NCI-H2107 treated with DMSO at 0.1 percent for 48 hours (cell line): ENCODE data around the gene VTI1A.

Experiments
- DNase-seq: peaks from one replicate; lab custom pipeline; 2025; ENCODE audit not compliant: unreplicated experiment; lab: John Stamatoyannopoulos, UW

Gene VTI1A

DNA sequence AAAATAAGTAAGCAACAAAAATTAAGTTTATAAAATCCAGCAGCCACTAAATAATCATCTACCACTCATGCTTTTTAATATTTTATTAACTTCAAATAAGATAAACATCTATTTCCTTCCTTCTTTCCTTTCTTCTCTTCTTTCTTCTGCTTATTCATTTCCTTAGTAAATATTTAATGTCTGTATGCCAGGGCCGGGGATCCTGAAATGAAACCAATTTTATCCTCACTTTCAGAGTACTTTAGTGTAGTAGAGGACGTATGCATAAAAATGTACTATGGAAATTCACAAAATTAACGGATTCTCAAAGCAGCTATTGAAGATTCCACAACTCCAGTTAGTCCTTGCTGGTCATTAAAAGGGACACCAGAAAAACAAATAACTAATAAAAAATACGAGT, 224.7 kb downstream of the VTI1A start:
- DNase-seq: no peak

DNA sequence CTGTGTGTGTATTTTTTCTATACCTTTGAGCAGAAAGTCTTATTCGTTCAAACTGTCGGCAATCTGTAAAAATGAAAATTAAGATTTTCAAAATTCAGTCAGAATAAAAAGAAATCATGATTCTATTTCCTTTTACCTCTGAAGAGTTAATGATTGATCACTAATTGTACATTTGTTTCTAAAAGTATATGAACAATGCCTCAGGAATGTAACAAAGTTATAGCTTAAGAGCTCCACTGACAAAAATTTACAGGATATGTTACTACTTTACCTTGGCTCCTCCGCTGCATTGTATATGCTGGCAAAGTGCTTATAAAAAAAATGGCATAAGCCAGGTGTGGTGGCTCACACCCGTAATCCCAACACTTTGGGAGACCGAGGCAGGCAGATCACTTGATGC, 225.7 kb downstream of the VTI1A start:
- no peak for DNase-seq

DNA sequence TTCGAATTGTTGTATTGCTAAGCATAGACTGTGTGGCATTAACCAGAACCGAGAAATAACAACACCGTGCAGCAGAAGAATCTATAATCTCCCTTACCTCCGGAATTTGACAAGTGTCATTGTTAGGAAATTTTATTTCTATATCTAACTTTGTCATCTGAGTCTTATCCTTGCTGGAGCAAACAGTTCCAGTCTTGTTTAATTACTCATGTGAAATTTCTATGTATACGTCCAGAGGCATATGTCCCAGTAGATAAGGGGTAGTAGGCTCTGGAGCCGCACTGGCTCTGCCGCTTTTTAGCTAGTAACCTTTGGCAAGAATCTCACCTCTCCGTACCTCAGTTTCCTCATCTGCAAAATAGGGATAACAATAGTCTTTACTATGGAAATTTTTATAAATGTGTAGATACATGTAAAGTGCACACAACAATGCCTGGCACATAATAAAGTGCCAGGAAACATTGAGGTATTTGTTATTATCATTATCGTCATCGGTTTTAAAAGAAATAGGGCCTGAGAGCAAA, 228.6 kb downstream of the VTI1A start:
- no peak for DNase-seq

DNA sequence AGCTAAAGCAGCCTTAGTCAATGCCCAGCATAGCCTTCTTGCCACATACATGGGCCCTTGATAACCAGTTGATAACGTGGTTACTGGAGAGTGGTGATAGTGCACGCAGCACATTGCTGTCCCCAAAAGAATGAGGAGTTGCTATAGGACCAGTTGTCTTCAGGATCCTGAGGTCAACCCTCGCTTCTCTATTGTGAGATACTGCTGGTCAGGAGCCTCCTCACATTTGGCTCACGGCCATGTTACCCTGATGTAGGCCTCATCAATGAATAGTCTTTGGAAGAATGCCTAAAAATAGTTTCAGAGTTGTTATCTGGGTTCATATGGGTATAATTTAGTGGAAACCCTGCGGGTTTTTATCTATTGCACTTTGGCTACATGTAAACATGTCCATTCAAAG, 230.7 kb downstream of the VTI1A start:
- DNase-seq: no peak

DNA sequence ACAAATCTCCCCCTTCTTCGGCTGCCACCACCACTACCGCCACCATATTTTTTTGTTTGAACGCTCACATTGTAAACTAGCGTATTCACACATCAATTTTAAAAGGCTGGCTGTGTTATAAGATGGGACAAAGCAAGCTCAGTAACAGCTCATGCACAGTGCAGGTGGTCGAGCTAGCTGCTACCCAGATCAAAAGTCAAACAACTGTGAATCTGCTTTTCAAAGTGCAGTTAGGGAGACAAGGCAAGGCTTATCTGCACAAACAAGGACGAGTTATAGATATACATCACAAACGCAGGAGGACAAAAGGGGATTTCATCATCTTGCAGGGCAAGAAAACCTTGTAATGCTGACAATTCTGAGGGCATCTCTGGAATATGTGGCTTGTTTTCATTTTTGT, 231.6 kb downstream of the VTI1A start:
- no peak for DNase-seq

DNA sequence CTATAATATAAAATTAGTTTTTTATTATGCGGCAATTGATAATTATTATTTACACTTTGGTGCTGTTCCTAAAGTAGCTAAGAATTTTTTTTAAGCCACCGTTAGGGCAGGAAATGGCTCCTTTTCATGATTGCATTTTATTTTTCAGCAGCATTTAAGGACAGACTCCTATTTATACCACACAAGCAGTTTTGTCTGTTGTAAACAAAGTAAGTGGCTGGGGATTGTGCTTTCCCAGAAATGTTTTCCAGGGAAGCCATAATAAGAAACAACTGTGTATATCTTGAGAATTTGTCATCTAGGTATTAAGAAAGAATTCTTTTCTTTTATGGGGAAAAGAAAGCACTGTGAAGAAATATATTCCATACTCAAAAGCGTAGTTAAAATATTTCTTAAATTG, 232.0 kb downstream of the VTI1A start:
- DNase-seq: no peak

DNA sequence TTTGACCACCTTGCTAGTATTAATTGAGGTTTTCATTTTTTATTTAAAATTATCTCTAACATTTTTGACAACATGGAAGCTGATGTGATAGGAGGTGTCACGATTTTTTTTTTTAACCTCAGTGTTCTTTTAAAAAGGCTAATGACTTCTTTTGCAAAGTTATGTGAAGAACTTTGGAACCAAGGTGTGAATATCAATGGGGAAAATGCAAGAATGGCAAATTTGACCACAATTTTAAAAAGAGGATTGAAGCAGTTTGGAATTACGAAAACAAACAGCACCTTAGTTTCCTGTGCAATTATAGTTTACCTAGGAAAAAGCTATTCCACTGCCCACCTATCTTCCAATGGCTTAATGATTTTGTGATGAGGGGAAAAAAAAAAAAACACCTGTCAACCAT, 232.4 kb downstream of the VTI1A start:
- DNase-seq: no peak

DNA sequence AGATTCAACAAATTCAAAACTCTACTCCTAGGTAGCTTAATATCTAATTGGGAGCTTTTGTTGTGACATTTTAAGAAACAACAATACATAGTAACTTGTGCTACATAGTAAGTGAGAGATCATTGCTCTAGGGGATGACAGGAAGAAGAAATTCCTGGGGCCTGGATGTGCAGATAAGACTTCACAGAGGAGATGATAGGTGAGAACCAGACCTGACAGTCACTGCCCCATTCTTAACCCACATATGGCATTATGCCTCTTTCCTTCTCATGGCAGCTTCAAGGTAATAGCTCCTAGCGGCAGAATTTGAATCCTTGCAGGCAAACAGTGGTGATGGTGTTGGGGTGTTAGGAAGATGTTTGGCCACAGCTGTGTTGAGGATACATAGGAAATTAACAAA, 233.6 kb downstream of the VTI1A start:
- DNase-seq: no peak

DNA sequence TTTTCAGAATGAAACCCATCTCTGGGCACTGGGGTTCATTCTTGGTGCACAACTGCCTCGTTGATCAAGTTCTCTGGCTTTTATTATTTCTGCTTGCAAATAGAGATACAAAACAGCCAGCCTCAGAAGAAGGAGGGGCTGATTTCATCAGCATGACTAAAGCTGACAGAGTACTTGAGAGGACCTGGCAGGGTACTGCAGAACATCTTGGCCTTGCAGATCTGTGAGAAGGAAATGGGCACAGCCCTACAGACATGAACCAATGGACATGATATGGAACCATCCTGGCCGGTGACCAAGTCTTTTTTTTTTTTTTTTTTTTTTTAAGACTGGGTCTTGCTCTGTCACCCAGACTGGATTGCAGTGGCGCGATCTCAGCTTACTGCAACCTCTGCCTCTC, 240.6 kb downstream of the VTI1A start:
- no peak for DNase-seq

DNA sequence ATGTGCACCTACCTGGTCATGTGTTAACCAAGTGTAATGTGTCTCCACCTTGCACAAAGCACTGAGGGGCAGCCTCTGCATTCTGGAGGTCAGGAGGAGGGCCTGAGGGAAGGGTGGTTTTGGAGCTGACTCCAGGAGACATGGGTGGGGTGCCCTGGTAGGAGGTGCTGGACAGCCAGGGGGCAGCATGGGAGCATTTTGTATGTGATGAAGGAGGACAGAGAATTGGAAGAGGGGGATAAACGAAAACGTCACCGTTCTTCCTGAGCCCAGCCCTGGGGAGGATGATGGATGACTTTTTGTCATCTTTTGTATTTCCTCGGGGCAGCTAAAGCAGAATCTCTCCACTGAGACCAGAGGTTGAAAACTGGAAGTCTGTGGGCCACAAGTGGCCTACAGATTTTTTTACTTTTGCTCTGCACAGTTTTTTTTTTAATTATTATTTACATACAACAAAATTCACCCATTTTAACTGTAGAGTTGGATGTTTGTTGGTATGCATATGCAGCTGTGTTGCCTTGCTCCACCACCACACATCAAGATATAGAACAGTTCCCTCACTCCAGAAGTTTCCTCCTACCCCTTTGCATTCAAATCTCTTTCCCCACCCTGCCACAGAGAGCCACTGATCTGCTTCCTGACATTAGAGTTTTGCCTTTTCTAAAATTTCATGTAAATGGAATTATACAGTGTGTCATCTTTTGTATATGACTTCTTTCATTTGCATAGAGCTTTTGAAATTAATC, 242.5 kb downstream of the VTI1A start:
- no peak for DNase-seq

DNA sequence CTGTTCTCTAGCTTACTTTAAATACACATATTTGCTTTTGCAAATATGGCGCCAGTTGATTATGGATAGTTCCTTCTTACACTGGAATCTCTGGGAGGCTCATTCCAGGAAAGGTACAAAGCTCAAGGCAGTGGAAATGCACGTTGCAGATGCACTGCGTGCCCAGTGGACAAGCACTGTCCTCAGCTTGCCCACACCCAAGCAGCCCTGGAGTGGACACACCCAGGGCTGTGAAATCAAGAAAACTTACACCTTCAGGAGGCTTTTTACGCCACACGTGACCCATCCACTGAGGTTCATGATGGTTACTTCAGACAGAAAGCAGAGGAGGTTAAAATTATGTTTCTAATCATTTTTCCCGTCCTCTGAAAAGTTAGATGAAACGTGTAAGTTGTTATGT, 248.5 kb downstream of the VTI1A start:
- no peak for DNase-seq

DNA sequence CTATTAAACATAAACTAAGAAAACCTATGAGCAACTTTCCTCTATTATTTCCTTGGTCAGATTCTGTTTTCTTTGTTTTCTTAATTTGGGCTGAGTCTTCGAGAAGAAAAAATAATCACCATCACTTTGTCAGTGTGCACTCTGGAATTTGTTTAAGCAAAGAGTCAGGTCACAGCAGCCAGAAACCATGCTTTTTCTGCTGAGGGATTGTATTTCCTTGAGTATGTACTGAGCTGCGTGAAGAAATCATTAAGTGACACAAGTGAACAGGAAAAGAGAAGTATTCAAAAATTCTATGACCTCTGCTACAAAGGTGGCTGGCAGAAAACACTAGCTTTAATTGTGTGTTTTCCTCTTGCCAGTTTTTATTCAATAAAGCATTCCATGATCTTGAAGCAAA, 249.6 kb downstream of the VTI1A start:
- no peak for DNase-seq

DNA sequence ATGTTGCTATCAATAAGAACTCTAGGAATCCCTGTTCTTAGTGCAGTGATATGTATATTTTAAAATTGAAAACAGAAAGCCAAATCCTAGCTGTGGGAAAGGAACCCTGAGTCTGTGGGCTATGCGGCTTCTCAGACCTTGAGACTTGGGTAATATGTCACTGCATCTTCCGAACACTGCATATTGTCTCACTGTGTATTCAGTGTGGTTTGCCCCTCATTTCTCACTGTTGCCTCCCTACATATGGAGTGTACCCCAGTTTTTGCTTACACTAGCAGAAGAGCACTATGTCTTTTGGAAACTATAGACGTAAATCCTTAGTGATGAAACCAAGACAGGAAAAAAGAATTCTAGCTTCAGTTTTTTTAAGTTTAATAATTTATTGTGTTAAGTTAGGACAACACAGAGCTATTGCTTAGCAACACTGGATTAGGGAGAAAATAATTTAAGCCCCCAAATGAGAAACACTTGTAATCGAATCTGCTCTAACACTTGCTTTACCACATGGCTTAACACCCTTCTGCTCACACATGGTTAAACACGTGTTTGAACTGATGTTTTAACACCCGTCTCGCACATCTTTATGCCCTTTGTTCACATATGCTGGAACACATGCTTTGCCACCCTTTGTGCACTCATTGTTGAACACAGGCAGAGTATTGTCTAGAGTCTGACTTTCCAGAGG, 251.3 kb downstream of the VTI1A start:
- DNase-seq: no peak

DNA sequence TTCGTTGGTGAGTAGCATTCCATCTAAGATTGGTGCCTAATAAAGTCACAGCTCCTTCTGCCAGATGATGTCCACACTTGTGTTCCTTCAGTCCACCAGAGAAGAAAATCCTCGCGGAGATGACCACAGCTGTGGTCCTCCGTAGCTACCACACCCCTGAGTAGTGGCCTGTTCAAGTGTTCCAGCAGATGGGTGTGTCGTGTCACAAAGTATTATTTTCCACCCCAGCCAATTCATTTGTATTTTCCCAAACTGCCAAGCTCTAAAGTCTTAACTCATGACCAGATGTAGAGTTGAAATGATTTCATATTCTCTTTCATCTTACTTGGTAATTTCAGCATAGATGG, 251.8 kb downstream of the VTI1A start:
- DNase-seq: no peak

DNA sequence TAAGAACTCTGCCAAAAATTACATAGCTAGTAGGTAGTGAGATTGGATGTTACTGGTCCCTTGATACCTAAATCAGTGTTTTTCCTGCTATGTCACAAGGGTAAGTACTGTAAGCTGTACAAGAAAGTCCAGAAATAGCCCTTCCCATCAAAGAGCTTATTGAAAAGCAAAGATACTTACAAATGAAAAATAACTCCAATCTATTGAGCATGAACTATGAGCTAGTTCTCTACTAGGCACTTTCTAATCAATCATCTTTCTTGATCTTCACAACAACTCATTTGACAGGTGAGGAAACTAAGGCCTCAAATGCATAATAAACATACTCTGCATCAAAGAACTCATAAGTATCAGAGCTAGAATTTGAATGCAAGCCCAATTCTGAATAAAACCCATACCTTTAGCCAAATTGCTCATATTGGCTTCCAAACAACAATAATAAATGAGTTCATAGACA, 253.2 kb downstream of the VTI1A start:
- no peak for DNase-seq

DNA sequence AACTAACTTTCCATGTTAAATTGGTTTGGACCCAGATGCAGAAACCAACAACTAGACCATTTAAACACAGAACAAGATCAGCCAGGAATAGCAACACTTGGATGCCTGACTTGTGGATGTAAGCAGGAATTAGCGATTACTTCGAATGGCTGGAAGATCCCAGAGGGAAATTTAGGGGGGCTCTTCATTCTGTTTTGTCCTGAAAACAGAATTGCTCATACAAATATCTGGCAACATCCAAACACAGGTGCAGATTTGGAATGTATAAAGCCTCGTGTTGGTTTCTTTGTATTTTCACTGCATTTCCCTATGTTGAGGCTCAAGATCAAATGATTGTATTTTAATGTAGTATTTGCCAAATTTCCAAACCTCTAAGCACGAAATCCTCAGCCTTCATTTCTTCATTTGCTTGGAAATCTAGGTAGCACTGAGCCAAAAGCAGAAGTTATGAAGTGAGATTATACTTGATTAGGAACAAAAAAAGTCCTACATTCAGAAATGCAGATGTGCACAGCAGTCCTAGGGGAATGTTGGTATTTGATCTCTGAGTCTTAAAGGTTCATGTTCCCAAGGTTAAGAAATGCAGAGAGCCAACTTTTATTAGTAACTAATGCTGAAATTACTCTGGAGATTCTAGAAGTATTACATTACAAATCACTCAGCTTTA, 254.3 kb downstream of the VTI1A start:
- no peak for DNase-seq

DNA sequence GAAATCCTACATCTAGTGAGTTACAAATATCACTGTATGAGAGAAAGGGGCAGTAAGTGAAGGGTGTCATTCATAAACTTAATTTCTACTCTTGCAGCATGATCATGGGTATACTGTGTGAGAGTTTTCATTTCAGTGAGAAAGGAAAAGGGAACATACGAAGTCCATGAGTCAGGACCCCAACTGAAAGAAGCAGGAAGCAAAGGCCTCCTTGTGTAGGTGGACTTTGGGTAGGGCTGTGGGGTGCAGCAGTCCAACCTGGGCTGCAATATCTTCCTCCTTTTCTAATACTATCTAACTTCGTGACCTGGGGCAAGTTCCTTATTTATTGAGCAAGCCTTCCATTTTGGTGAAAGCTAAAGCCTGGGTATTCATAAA, 254.9 kb downstream of the VTI1A start:
- no peak for DNase-seq

DNA sequence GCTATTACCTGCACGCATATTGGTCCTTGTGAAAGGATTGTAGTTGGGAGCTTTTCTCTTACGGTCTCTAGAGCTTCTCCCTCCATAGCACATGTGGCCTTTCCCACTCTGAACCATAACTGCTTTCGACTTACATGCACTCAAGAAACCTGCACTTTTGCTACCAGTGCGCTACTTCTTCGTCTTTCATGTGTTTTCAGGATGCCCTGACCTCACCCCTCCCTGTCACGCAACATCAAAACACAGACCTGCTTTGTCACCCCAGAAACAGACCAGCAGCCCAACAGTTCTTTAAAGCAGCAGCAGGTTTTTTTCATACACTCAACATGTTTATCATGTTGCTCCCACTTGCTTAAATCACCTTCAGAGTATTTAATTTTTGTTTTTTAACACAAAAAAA, 259.6 kb downstream of the VTI1A start:
- no peak for DNase-seq

DNA sequence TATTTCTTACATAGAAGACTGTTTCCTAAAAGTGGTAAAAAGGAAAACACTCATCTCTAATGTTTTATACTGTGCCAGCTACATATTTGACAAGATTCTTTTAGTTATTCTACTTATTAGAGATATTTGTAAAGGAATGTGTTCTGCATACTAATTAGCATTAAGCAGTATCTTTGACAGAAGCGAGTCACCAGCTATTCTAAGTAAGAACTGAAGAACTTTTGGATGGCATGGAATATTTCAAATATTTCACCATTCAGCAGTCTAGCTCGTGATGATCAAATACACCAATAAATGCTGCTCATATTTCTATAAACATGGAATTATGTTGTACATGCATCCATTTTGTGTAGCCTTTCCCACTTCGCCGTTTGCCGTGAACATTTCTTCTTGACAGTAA, 261.4 kb downstream of the VTI1A start:
- DNase-seq: no peak

DNA sequence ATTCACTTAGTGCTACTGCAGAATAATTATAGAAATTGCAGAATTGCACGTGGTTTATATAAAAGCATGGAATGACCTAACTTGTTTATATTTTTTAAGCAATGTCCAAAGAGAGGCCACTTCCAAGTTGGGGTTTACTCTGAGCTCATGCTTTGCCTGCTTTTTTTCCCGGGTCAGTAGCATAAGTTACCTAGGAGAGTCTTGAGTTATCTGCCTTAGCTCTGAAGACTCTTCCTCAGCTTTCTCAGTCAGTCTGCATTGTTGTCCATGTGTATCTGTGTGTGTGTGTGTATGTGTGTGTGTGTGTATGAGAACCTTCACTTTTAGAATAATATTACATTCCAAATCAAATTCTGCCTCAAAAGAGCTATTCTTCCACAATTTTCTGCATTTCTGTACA, 263.5 kb downstream of the VTI1A start:
- no peak for DNase-seq

DNA sequence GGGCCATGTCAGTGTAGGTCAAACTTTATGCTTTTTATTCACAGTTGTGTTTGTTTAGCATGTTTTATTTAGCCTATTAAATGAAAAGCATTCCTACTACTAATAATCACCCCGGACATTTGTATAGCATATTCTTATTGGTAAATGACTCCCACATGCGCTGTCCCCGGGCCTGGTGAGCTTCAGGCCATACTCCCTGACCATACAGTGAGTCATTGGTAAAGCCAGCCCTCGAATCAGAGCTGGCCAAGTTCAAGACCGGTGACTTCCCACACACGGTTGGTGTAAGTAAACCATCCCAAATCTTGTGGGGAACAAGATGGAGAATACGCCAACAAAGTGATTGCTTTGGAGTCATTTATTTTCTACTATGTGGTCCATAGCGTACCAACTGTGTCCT, 264.4 kb downstream of the VTI1A start:
- DNase-seq: no peak

DNA sequence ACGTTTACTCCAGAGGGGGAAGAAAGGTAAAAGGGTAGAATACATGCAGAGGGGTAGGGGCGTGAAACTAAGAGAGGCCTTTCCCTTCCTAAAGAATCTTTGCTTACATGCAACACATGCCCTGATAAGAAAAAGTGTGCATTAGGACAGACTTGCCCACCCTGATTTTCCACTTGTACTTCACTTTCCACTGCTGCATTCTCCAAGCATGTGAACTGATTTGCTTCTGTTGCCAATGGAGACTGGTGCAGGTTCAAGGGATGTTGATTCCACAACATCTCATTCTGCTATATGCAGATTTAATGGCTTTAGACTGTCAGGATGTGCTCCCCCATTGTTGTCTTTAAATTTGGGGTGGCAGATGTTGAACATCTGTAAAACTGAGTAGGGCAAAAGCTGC, 265.5 kb downstream of the VTI1A start:
- DNase-seq: no peak
